Measurements from ENCODE around the gene TENT4A.

GRCh38 chr5:6791031-6791430 lies 77.8 kb downstream of the TENT4A start:
- TF ChIP-seq POLR2AphosphoS5 (IDR thresholded peaks at IDR 0.05), result no peak
- no peak for TF ChIP-seq CTCF (IDR thresholded peaks at IDR 0.05)
- no peak for TF ChIP-seq POLR2A (IDR thresholded peaks at IDR 0.05)
